Pulmonary artery endothelial cell (primary cell): ENCODE results near the gene GAS6. TPM values are rescaled to one million over a fixed set of nuclear protein-coding genes. Genes with fewer than 3 reads are reported as not detected.

ENCODE experiments used
- DNase-seq: peaks from one replicate; pipeline ENCODE4 v3.0.0-alpha.2; 2011; ENCODE audit warnings: low read depth, low spot score
- total RNA-seq: library from RNA; depleted of rRNA; stranded (reverse); fragments of >200 nt; gene quantifications from 2 replicates; pipeline ENCODE4 v1.2.3, GENCODE V29; 2014

The GAS6 gene
- total RNA-seq, 1 donor from 2014 or later = 127 TPM

DNA sequence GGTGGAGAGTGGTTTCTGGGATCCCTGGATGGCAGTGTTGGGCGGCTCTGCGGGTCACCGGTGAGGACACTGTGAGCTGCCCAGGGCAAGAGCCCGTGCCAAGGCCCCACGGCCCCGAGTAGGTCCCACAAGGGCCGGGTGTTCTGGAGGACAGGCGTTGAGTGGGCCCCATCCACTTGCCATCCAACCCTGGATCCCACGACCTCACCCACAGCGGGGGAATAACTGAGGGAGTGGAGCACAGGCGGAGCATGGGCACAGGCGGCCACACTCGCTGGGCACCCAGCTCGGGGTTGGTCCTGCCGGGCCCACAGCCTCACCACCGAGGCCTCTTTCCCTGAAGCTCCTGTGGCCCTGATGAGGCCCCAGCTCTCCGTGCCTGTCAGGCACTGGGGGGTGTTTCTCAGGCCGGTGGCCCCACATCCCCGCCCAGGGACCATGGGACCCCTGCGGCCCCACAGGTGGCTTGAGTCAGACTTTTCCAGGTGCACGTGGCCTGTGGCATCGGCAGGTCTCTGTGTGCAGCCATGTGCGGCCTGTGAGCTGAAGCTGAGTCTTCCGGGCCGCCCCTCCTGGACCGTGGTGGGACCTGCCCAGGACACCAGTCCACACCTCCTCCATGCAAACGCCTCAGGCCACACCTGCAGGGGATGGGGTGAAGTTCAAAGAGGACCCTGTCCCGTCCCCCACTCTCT, 88.3 kb downstream of the GAS6 start:
- DNase-seq = no peak

- peak; percentile 77 for DNase-seq
Observed at GRCh38 chr13:113774177-113775107, 89.4 kb downstream of the GAS6 start.

- peak; percentile 74 for DNase-seq
Observed at GRCh38 chr13:113771709-113772331, 92.1 kb downstream of the GAS6 start.

DNA sequence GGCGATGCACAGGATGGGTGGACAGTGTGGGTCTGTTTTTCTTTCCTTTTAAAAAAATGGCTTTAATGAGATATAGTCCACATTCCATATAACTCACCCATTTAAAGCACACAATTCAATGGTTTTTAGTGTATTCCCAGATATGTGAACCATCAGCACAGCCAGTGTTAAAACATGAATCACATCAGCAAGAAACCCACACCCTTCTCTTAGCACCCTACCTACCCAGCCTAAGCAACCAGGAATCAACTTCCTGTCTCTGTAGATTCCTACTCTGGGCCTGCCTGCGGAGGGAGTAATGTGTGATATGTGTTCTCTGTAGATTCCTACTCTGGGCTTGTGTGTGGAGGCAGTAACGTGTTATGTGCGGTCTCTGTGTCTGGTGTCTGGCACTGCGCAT, 92.9 kb downstream of the GAS6 start:
- no peak for DNase-seq

Other genes with a start within 250 kb of the GAS6 start
- 0.07 and 0.13 TPM in 2 replicates for gene ATP4B, start 205.9 kb downstream of the GAS6 start, total RNA-seq
- gene GRK1, start 196.9 kb downstream of the GAS6 start, total RNA-seq = not detected in 2 replicates
- gene TMEM255B, start 104.8 kb downstream of the GAS6 start, total RNA-seq = 19.1 and 37.3 TPM in 2 replicates
- gene C13orf46, start 110.0 kb upstream of the GAS6 start, total RNA-seq = 0.07 and 0.39 TPM in 2 replicates